Pancreas (tissue), 10 donors: ENCODE measurements around the gene MPP7. TPM values are rescaled to one million over a fixed set of nuclear protein-coding genes. Genes with fewer than 3 reads are reported as not detected.
A peak's percentile ranks its signal among the peaks of the same experiment; 100 is the strongest.

Experiments used
- ATAC-seq, 4 donors: fragments of 200-7000 bp; cut with Tn5 transposase; one replicate each; pipeline versions ENCODE4 v1.8.0 to v1.9.1; 2020; ENCODE audit warnings: mild to moderate bottlenecking in 4 of 4, moderate library complexity in 4 of 4
- DNase-seq, 6 donors: peaks; one replicate each; pipeline ENCODE4 v3.0.0-alpha.2; 2020
- FAIRE-seq: peaks from 2 replicates; lab custom pipeline; 2012; peaks lifted over from hg19 to GRCh38; lab: Jason Lieb, UNC
- H3K27ac ChIP-seq, 4 donors: fragments of 200-600 bp; sonication (generic); 1 replicate in 3 of 4; 2 replicates in 1 of 4; pipeline versions ENCODE4 v1.5.0 to v1.8.0; 2020
- H3K27me3 ChIP-seq, 4 donors: fragments of 200-600 bp; one replicate each; pipeline ENCODE4 v1.8.0; 2021
- H3K36me3 ChIP-seq, 3 donors: fragments of 200-600 bp; sonication (generic) in 1 of 3; one replicate each; pipeline versions ENCODE4 v1.5.0 to v1.8.0; 2020 to 2021
- H3K4me1 ChIP-seq, 3 donors: fragments of 200-600 bp; one replicate each; pipeline ENCODE4 v1.8.0; 2021
- H3K4me3 ChIP-seq, 4 donors: fragments of 200-600 bp; sonication (generic) in 2 of 4; one replicate each; pipeline versions ENCODE4 v1.5.0 to v1.8.0; 2020 to 2021
- H3K9me3 ChIP-seq, 4 donors: fragments of 200-600 bp; one replicate each; pipeline ENCODE4 v1.8.0; 2021
- WGBS, 2 donors: extraction: QIAGEN DNeasy Blood & Tissue Kit; methylation state at CpG; one replicate each; pipeline ENCODE4 v1.1.7; 2013; 5-methylcytosine and 5-hydroxymethylcytosine counted together
- intact Hi-C, 3 donors: fragments of 100-400 bp; cut with DNase I; formaldehyde crosslinking; loops; one replicate each; pipeline versions ENCODE4 v1.11.1 to v1.14.2; 2022
- polyA plus RNA-seq, 2 donors: library from polyadenylated mRNA; stranded (reverse); fragments of 200-250 nt; gene quantifications; one replicate each; pipeline ENCODE4 v1.2.3, GENCODE V29; 2013
- total RNA-seq, 6 donors: library from RNA; stranded (reverse); fragmentation: NEBNext Ultra II Directional in 4 of 6; extraction: Animal tissue kit (Norgen Biotek cat#: 25700) in 4 of 6; gene quantifications; one replicate each; pipeline versions ENCODE4 v1.2.1 to v1.2.4, GENCODE V29; 2021 to 2023
- TF ChIP-seq, protein P1 (sequence below), 4 donors: fragments of 200-600 bp; sonication (generic) in 3 of 4; IDR thresholded peaks; one replicate each; pipeline versions ENCODE4 v1.5.0 to v1.8.0; 2021; ENCODE audit warnings: antibody characterized with exemption in 4 of 4
- donor health status: healthy with polysubstance abuse.
- donor health status: DM: no; HTN: no; CAD: no; lungs with moderate emphysema.
- donor health status: DM: no; HTN: no; CAD: no.
- donor health status: control.
- donor health status: control.
- donor health status: Bipolar disorder and iron deficiency.
- donor health status: DM: yes; HTN: yes; CAD: no.
- donor health status: DM: no; HTN: no; CAD: no.
- donor health status: DM: no; HTN: no; CAD: no.
- donor health status: DM: yes; HTN: yes; CAD: no.

The MPP7 gene
- total and polyA plus RNA-seq, 8 donors: 2.8 to 21.6 (median 14.6) TPM

GRCh38 chr10:28332726-28333125, 29.9 kb upstream of the MPP7 start:
- intact Hi-C loops: no loop called here
- TF ChIP-seq, protein P1, sequence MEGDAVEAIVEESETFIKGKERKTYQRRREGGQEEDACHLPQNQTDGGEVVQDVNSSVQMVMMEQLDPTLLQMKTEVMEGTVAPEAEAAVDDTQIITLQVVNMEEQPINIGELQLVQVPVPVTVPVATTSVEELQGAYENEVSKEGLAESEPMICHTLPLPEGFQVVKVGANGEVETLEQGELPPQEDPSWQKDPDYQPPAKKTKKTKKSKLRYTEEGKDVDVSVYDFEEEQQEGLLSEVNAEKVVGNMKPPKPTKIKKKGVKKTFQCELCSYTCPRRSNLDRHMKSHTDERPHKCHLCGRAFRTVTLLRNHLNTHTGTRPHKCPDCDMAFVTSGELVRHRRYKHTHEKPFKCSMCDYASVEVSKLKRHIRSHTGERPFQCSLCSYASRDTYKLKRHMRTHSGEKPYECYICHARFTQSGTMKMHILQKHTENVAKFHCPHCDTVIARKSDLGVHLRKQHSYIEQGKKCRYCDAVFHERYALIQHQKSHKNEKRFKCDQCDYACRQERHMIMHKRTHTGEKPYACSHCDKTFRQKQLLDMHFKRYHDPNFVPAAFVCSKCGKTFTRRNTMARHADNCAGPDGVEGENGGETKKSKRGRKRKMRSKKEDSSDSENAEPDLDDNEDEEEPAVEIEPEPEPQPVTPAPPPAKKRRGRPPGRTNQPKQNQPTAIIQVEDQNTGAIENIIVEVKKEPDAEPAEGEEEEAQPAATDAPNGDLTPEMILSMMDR (IDR thresholded peaks at IDR 0.05): no peak
- no peak overlapping the region for H3K4me3 ChIP-seq
- H3K27me3 ChIP-seq: no peaks in the 10 kb centered on the region
- H3K36me3 ChIP-seq: no peaks in the 10 kb centered on the region
- no peaks in the 10 kb centered on the region for H3K9me3 ChIP-seq
- FAIRE-seq (no peak), ATAC-seq (no peak), DNase-seq (no peak)
- WGBS, 2 donors: 62 to 67% methylated on average over 2 of the region's 2 CpGs
- peaks cover 10 to 32% (median 26%) of the 10 kb centered on the region in 3 donors for H3K4me1 ChIP-seq
- H3K27ac ChIP-seq: peak overlapping the region in 2 of 4 donors; percentile 1 to 17

DNA sequence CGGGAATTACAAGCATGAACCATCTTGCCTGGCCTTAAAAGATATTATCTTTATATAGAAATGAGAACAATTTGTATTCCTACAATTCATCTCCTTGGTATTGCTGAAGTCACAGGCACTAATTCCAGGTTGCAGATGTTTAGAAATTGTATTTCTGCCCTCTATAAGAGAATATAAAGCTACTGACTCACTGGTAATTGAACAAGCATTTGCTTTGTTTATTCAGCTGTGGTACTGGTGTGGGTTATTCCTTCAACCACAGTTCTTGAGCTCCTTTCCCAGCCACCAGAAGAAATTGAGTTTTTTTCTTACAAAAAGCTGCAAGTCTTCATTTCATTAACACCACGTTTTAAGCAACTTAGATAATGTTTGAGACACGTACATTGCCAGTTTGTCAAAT, 29.0 kb upstream of the MPP7 start:
- TF ChIP-seq, protein P1 (IDR thresholded peaks at IDR 0.05): no peak
- Histone ChIP-seq H3K27me3 (no peaks in the 10 kb centered on the region), H3K4me3 (no peak overlapping the region), H3K4me1 (peaks cover 14 to 36% (median 33%) of the 10 kb centered on the region in 3 donors), H3K27ac (peak overlapping the region in 3 of 4 donors; percentile 23 to 55 (median 34)), H3K9me3 (no peaks in the 10 kb centered on the region), H3K36me3 (no peaks in the 10 kb centered on the region)
- DNase-seq (peak in 1 of 6 donors; percentile 19), ATAC-seq (peak; percentile 70 to 78 (median 73)), FAIRE-seq (no peak)
- intact Hi-C loops: no loop called here
- WGBS, 2 donors: 41 to 52% methylated on average over 3 of the region's 3 CpGs

- FAIRE-seq: no peak
- ATAC-seq: no peak
- H3K4me1 ChIP-seq: peaks cover 14 to 40% (median 38%) of the 10 kb centered on the region in 3 donors
- H3K9me3 ChIP-seq: no peaks in the 10 kb centered on the region
- H3K27ac ChIP-seq: peak overlapping the region in 1 of 4 donors; percentile 34
- intact Hi-C loops: no loop called here
- TF ChIP-seq, protein P1 (IDR thresholded peaks at IDR 0.05): no peak
- no peaks in the 10 kb centered on the region for H3K27me3 ChIP-seq
- no peaks in the 10 kb centered on the region for H3K36me3 ChIP-seq
- H3K4me3 ChIP-seq: no peak overlapping the region
- DNase-seq: no peak
These were observed 28.2 kb upstream of the MPP7 start for GRCh38 chr10:28331066-28331465.

DNA sequence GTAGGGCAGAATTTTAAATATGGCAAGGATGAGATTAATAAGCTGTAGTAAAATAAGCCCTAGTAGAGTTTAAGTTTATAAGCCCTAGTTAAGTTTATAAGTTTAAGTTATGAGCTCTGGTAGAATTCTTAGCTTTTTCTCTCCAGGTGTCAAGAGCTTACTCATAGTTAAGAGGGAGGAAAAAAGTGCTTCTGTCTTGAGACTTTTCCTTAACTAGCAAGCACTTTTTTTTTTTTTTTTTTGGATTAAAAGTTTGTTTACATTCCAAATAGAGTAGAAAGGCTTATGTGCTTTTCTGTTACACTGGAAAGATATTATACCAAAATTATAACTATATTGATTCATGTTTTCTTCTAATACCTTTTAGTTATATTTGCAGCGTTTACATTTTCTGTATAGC, 25.5 kb upstream of the MPP7 start:
- H3K27me3 ChIP-seq: no peaks in the 10 kb centered on the region
- H3K4me1 ChIP-seq: peaks cover 14 to 50% (median 32%) of the 10 kb centered on the region in 3 donors
- H3K36me3 ChIP-seq: no peaks in the 10 kb centered on the region
- H3K27ac ChIP-seq: peak overlapping the region in 2 of 4 donors; percentile 91 to 94
- no peaks in the 10 kb centered on the region for H3K9me3 ChIP-seq
- FAIRE-seq (peak; percentile 69), ATAC-seq (no peak), DNase-seq (no peak)
- WGBS, 2 donors: 38 to 44% methylated on average over 1 of the region's 1 CpG
- no peak overlapping the region for H3K4me3 ChIP-seq
- intact Hi-C loops: no loop called here
- TF ChIP-seq, protein P1 (IDR thresholded peaks at IDR 0.05): no peak

DNA sequence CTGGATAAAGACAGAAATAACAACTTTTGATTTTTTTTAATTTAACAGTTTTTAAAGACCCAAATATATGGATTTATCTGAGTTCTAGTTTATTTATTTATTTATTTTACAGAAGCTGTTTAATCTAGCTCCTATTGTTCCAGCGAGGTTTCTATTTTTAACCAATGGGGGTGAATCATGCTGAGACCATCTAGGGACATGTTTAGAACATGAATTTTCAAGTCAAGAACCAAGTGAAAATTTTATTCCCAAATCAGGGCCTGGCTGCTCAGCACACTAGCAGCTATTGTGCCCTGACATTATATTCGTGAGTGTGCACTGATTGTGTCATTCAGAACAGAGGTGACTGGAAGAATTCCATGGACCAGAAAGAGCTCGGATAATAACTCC, 24.6 kb upstream of the MPP7 start:
- WGBS, 2 donors: 15 to 17% methylated on average over 3 of the region's 3 CpGs
- peak; percentile 89 for FAIRE-seq
- H3K27ac ChIP-seq: peak overlapping the region in 2 of 4 donors; percentile 91 to 94

More for the DNA sequence above, 24.6 kb upstream of the MPP7 start:
- TF ChIP-seq, protein P1 (IDR thresholded peaks at IDR 0.05): no peak
- ATAC-seq (peak in 2 of 4 donors; percentile 1 to 3), DNase-seq (no peak)
- Histone ChIP-seq H3K4me3 (no peak overlapping the region), H3K36me3 (no peaks in the 10 kb centered on the region), H3K9me3 (no peaks in the 10 kb centered on the region), H3K27me3 (no peaks in the 10 kb centered on the region), H3K4me1 (peaks cover 14 to 47% (median 32%) of the 10 kb centered on the region in 3 donors)
- intact Hi-C loops: no loop called here
